ENCODE results near the gene VSNL1. TPM values are rescaled to one million over a fixed set of nuclear protein-coding genes. Genes with fewer than 3 reads are reported as not detected.

Gene VSNL1
- polyA plus RNA-seq, 1 experiment: 0.86 TPM

GRCh38 chr2:17637131-17637906, 96.8 kb downstream of the VSNL1 start:
- no peak overlapping the region for H3K27ac ChIP-seq (ENCODE audit: low read depth, low read length)
- POLR2A ChIA-PET: no interaction called here
- TF ChIP-seq CTCF (IDR thresholded peaks at IDR 0.05; ENCODE audit: low read depth, low read length): no peak
- H3K4me3 ChIP-seq (ENCODE audit: low read depth, low read length): no peak overlapping the region
- no peaks in the 10 kb centered on the region for H3K27me3 ChIP-seq (ENCODE audit: control insufficient read depth, insufficient read depth, low read length)
- no peak for DNase-seq (ENCODE audit: low read depth, low spot score)
- CTCF ChIA-PET: interaction anchor here (1.2 kb wide), 1 partner anchor 34 kb away, joined by 5 read pairs; no protein-coding TSS in a partner anchor
- H3K9me3 ChIP-seq (ENCODE audit: control insufficient read depth, insufficient read depth, low read length): no peaks in the 10 kb centered on the region

- ChIA-PET POLR2A (no interaction called here), CTCF (no interaction called here)
- no peak for DNase-seq (ENCODE audit: low read depth, low spot score)
- H3K4me3 ChIP-seq (ENCODE audit: low read depth, low read length): no peak overlapping the region
- no peak for TF ChIP-seq CTCF (IDR thresholded peaks at IDR 0.05; ENCODE audit: low read depth, low read length)
- no peak overlapping the region for H3K27ac ChIP-seq (ENCODE audit: low read depth, low read length)
- H3K27me3 ChIP-seq (ENCODE audit: control insufficient read depth, insufficient read depth, low read length): no peaks in the 10 kb centered on the region
- H3K9me3 ChIP-seq (ENCODE audit: control insufficient read depth, insufficient read depth, low read length): no peaks in the 10 kb centered on the region
Measured at GRCh38 chr2:17638196-17638743, 97.8 kb downstream of the VSNL1 start.

- Histone ChIP-seq H3K9me3 (ENCODE audit: control insufficient read depth, insufficient read depth, low read length) (no peaks in the 10 kb centered on the region), H3K27ac (ENCODE audit: low read depth, low read length) (no peak overlapping the region), H3K4me3 (ENCODE audit: low read depth, low read length) (no peak overlapping the region), H3K27me3 (ENCODE audit: control insufficient read depth, insufficient read depth, low read length) (no peaks in the 10 kb centered on the region)
- no peak for TF ChIP-seq CTCF (IDR thresholded peaks at IDR 0.05; ENCODE audit: low read depth, low read length)
- ChIA-PET CTCF (interaction anchor here (1.2 to 1.6 kb wide), 2 partner anchors 30 to 331 kb away, joined by 4 to 6 read pairs; no protein-coding TSS in a partner anchor), POLR2A (no interaction called here)
- DNase-seq (ENCODE audit: low read depth, low spot score): no peak
Measured at GRCh38 chr2:17640406-17640805, 99.9 kb downstream of the VSNL1 start.

GRCh38 chr2:17643031-17643615, 102.6 kb downstream of the VSNL1 start:
- Histone ChIP-seq H3K4me3 (ENCODE audit: low read depth, low read length) (no peak overlapping the region), H3K27me3 (ENCODE audit: control insufficient read depth, insufficient read depth, low read length) (no peaks in the 10 kb centered on the region), H3K9me3 (ENCODE audit: control insufficient read depth, insufficient read depth, low read length) (no peaks in the 10 kb centered on the region), H3K27ac (ENCODE audit: low read depth, low read length) (peak overlapping the region; percentile 90)
- ChIA-PET POLR2A (interaction anchor here (0.8 to 1.0 kb wide), 2 partner anchors 14 to 28 kb away, joined by 3 to 4 read pairs; no protein-coding TSS in a partner anchor), CTCF (interaction anchor here (1.0 to 5.6 kb wide), 4 partner anchors 20 to 173 kb away, joined by 3 to 118 read pairs (median 4); no protein-coding TSS in a partner anchor)
- peak; percentile 90 for DNase-seq (ENCODE audit: low read depth, low spot score)
- no peak for TF ChIP-seq CTCF (IDR thresholded peaks at IDR 0.05; ENCODE audit: low read depth, low read length)

All from AG04450 (cell line).